Activated T-helper 2 cell treated with anti-CD3 and anti-CD28 coated beads, Interferon-gamma antibody, Interleukin-2, Interleukin-4, amounts not matched to agents 10 μg/mL and 5 μg/mL and 100 μg/mL, durations not matched to agents 14 hours and 24 hours and 36 hours (primary cell): ENCODE measurements around the gene NME3. TPM values are rescaled to one million over a fixed set of nuclear protein-coding genes. Genes with fewer than 3 reads are reported as not detected.
A peak's percentile ranks its signal among the peaks of the same experiment; 100 is the strongest.

Experiments used
- DNase-seq: peaks from one replicate; pipeline ENCODE4 v3.0.0; 2021; ENCODE audit warnings: low spot score
- H3K27ac Mint-ChIP-seq: one replicate; pipeline ENCODE4 v1.8.0; 2021; ENCODE audit warnings: mixed read lengths
- H3K27me3 Mint-ChIP-seq: one replicate; pipeline ENCODE4 v1.8.0; 2021; ENCODE audit warnings: low read depth, mixed read lengths
- H3K36me3 Mint-ChIP-seq: one replicate; pipeline ENCODE4 v1.8.0; 2021; ENCODE audit warnings: low read depth, mixed read lengths
- H3K4me1 Mint-ChIP-seq: one replicate; pipeline ENCODE4 v1.8.0; 2021; ENCODE audit warnings: low read depth, mixed read lengths
- H3K4me3 Mint-ChIP-seq: one replicate; pipeline ENCODE4 v1.8.0; 2021; ENCODE audit warnings: low read depth, mild to moderate bottlenecking, moderate library complexity, mixed read lengths
- H3K9me3 Mint-ChIP-seq: one replicate; pipeline ENCODE4 v1.8.0; 2021; ENCODE audit warnings: mixed read lengths
- intact Hi-C: fragments of 100-400 bp; cut with micrococcal nuclease; formaldehyde crosslinking; loops from one replicate; pipeline ENCODE4 v1.15.1; 2023
- total RNA-seq: library from RNA; stranded (reverse); gene quantifications from 2 replicates; pipeline ENCODE4 v1.2.3, GENCODE V29; 2022

Gene NME3
- total RNA-seq, 1 donor from 2014 or later, result 46.1 TPM

- intact Hi-C loops, result no loop called here
- DNase-seq, result no peak
- H3K9me3 Mint-ChIP-seq, result no peaks in the 10 kb centered on the region
- no peak overlapping the region for H3K4me3 Mint-ChIP-seq
- peaks cover 32% of the 10 kb centered on the region for H3K36me3 Mint-ChIP-seq
- no peak overlapping the region for H3K27ac Mint-ChIP-seq
- no peaks in the 10 kb centered on the region for H3K27me3 Mint-ChIP-seq
- H3K4me1 Mint-ChIP-seq, result peaks cover 7% of the 10 kb centered on the region
Observed at GRCh38 chr16:1727651-1728624, 43.4 kb downstream of the NME3 start.

GRCh38 chr16:1726661-1727502 lies 44.5 kb downstream of the NME3 start:
- intact Hi-C loops, result no loop called here
- Mint-ChIP-seq H3K27ac (no peak overlapping the region), H3K4me3 (no peak overlapping the region), H3K36me3 (peaks cover 28% of the 10 kb centered on the region), H3K27me3 (no peaks in the 10 kb centered on the region), H3K9me3 (no peaks in the 10 kb centered on the region), H3K4me1 (peaks cover 12% of the 10 kb centered on the region)
- no peak for DNase-seq

DNA sequence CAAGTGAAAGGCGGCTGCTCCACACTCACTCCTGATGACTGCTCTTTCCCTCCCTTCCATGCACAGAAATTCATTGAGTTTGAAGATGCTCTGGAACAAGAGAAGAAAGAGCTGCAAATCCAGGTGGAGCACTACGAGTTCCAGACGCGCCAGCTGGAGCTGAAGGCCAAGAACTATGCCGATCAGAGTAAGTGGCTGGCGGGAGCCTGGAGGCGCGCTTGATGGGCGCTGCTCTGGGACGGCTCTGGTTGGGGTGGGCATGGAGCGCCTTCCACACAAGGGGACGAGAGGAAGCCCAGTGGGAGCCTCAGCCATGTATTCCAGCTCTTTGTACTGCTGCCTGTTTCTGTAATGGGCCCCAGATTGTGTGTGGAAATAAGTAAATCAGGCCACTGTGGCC lies 46.9 kb downstream of the NME3 start:
- intact Hi-C loops, result no loop called here
- DNase-seq, result no peak
- Mint-ChIP-seq H3K4me1 (peaks cover 17% of the 10 kb centered on the region), H3K27me3 (no peaks in the 10 kb centered on the region), H3K9me3 (no peaks in the 10 kb centered on the region), H3K27ac (no peak overlapping the region), H3K4me3 (no peak overlapping the region), H3K36me3 (peaks cover 18% of the 10 kb centered on the region)

DNA sequence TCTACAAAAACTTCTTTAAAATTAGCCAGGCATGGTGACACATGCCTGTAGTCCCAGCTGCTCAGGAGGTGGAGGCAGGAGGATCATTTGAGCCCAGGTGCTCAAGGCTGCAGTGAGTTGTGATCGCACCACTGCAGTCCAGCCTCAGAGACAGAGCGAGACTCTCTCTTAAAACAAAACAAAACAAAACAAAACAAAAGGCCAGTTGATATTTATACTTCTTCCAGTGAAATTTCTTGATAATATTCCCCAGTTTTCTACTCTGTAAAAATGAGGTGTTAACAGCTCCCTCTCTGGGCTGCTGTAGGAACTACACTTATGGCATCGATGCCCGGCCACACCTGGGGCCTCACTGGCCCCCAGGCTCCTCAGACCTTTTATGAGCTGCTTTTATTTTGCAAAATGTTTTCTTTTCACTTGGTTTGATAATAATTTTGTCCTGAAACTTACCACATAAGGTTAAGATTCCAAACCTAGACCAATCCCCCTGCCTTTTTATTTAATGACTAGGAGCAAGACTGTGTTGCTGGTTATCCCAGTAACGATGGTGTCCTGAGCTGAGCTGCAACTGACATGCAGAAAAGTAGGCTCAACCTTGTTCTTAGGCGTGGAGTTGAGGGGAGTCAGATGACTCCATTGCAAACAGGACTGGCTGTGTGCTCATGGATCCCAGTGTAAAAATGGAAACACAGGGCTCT lies 47.7 kb downstream of the NME3 start:
- H3K4me1 Mint-ChIP-seq, result peaks cover 22% of the 10 kb centered on the region
- DNase-seq, result no peak
- H3K4me3 Mint-ChIP-seq, result no peak overlapping the region
- H3K36me3 Mint-ChIP-seq, result peaks cover 14% of the 10 kb centered on the region
- H3K27me3 Mint-ChIP-seq, result no peaks in the 10 kb centered on the region
- intact Hi-C loops, result no loop called here
- H3K27ac Mint-ChIP-seq, result peak overlapping the region; percentile 6
- H3K9me3 Mint-ChIP-seq, result no peaks in the 10 kb centered on the region

DNA sequence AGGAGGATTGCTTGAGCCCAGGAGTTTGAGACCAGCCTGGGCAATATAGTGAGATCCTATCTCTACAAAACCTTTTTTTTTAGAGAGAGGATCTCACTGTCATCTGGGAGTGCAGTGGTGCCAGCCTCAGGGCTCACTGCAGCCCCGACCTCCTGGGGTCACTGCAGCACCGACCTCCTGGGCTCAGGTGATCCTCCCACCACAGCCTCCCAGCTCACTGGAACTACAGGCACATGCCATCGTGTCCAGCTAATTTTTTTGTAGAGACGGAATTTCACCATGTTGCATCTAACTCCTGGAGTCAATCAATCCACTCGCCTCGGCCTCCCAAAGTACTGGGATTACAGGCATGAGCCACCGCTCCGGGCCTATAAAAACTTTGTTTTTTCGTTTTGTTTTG lies 50.0 kb downstream of the NME3 start:
- Mint-ChIP-seq H3K4me3 (no peak overlapping the region), H3K4me1 (peaks cover 22% of the 10 kb centered on the region), H3K27me3 (no peaks in the 10 kb centered on the region), H3K9me3 (no peaks in the 10 kb centered on the region), H3K27ac (no peak overlapping the region), H3K36me3 (peaks cover 3% of the 10 kb centered on the region)
- DNase-seq, result no peak
- intact Hi-C loops, result no loop called here

Other genes starting within 250 kb of the NME3 start
- gene TMEM204, start 237.9 kb downstream of the NME3 start, total RNA-seq, result 17.2 and 17.8 TPM in 2 replicates
- 8.4 and 10.7 TPM in 2 replicates for gene IFT140, start 159.5 kb downstream of the NME3 start, total RNA-seq
- 33.6 and 34.3 TPM in 2 replicates for gene CRAMP1, start 159.2 kb downstream of the NME3 start, total RNA-seq
- gene JPT2, start 93.3 kb downstream of the NME3 start, total RNA-seq, result 95.0 and 98.0 TPM in 2 replicates
- gene MAPK8IP3, start 65.3 kb downstream of the NME3 start, total RNA-seq, result 74.8 and 77.5 TPM in 2 replicates
- gene EME2, start 1.3 kb upstream of the NME3 start, total RNA-seq, result 26.1 and 26.2 TPM in 2 replicates
- 179 and 184 TPM in 2 replicates for gene MRPS34, start 1.6 kb upstream of the NME3 start, total RNA-seq
- gene SPSB3, start 11.0 kb upstream of the NME3 start, total RNA-seq, result 27.1 and 28.3 TPM in 2 replicates
- gene NUBP2, start 11.4 kb upstream of the NME3 start, total RNA-seq, result 64.5 and 66.7 TPM in 2 replicates
- not detected in 2 replicates for gene IGFALS, start 22.2 kb upstream of the NME3 start, total RNA-seq
- 60.3 and 67.6 TPM in 2 replicates for gene HAGH, start 55.3 kb upstream of the NME3 start, total RNA-seq
- gene FAHD1, start 55.7 kb upstream of the NME3 start, total RNA-seq, result 17.6 and 20.8 TPM in 2 replicates
- gene MEIOB, start 100.6 kb upstream of the NME3 start, total RNA-seq, result not detected in 2 replicates
- not detected in 2 replicates for gene HS3ST6, start 146.9 kb upstream of the NME3 start, total RNA-seq
- gene MSRB1, start 171.7 kb upstream of the NME3 start, total RNA-seq, result 33.5 and 35.0 TPM in 2 replicates
- 0.66 and 0.85 TPM in 2 replicates for gene RPL3L, start 183.1 kb upstream of the NME3 start, total RNA-seq
- gene NDUFB10, start 188.0 kb upstream of the NME3 start, total RNA-seq, result 132 TPM in 2 replicates
- 3,560 and 3,687 TPM in 2 replicates for gene RPS2, start 193.3 kb upstream of the NME3 start, total RNA-seq
- 0.39 TPM in 1 of 2 replicates, not detected in the other for gene RNF151, start 195.3 kb upstream of the NME3 start, total RNA-seq
- 64.2 and 72.5 TPM in 2 replicates for gene TBL3, start 200.5 kb upstream of the NME3 start, total RNA-seq
- 0.21 and 0.23 TPM in 2 replicates for gene NOXO1, start 209.9 kb upstream of the NME3 start, total RNA-seq
- gene GFER, start 212.7 kb upstream of the NME3 start, total RNA-seq, result 39.2 and 40.0 TPM in 2 replicates
- 21.1 and 21.3 TPM in 2 replicates for gene SYNGR3, start 218.4 kb upstream of the NME3 start, total RNA-seq
- 82.0 and 83.3 TPM in 2 replicates for gene ZNF598, start 238.3 kb upstream of the NME3 start, total RNA-seq
- 4.2 and 5.1 TPM in 2 replicates for gene NPW, start 248.2 kb upstream of the NME3 start, total RNA-seq